ENCODE measurements around the gene GFER. TPM values are rescaled to one million over a fixed set of nuclear protein-coding genes. Genes with fewer than 3 reads are reported as not detected.

GFER gene
- total and polyA plus RNA-seq, 9 of the 15 experiments (the other 6 are each of a cell fraction or from before 2014, with no cell fraction given), result 4.3 to 53.7 (median 19.8) TPM

DNA sequence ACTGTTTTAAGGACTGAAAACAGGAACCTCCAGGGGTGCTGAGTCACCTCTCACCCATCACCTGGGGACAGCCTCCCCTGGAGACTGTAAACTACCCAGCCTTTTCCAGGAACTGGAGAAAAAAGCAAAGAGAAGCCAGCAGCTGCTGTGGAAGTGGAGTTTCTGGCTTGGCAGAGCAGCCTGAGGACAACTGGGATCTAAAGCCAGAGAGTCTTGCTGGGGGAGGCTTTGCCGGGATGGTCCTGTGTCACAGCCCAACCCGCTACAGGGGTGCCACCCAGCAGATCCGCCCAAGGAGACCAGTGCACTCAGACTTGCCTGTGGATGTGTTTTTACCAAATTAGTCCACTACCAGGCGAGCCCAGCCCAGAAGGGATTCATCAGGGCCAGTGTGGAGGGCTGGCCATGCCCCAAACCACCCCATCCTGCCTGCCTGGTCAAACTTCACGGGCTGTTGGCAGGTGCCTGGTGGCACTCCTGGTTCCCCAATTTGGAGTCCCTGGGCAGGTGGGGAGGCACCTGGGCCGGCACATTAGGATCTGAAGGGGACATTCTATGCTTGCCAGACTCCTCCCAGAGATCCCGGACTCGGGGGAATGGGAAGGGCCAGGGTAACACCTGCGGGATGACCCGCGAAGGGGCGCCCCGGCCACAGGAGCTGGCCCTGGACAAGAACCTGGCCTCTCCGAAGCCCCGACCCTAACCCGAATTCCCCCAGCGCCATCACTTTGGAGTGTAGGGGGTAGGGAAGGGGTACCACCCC lies 41.8 kb upstream of the GFER start (continued):
- TF ChIP-seq TEAD1 (CRISPR knock-in tag; IDR thresholded peaks at IDR 0.05) (no peak), PYGO2 (tag; IDR thresholded peaks at IDR 0.05) (no peak), RFX7 (CRISPR knock-in tag; IDR thresholded peaks at IDR 0.05) (no peak), ZNF609 (CRISPR knock-in tag; IDR thresholded peaks at IDR 0.05; ENCODE audit: borderline replicate concordance) (no peak; the same call in 1 of the 2 replicates), JUN (IDR thresholded peaks at IDR 0.05; ENCODE audit: borderline replicate concordance, low read depth, low read length) (peak; percentile 33; the same call in 1 of the 2 replicates), JUN (CRISPR knock-in tag; IDR thresholded peaks at IDR 0.05; ENCODE audit: borderline replicate concordance) (no peak), ZNF57 (CRISPR knock-in tag; IDR thresholded peaks at IDR 0.05) (no peak), TSHZ1 (CRISPR knock-in tag; IDR thresholded peaks at IDR 0.05) (no peak), CBX5 (IDR thresholded peaks at IDR 0.05; ENCODE audit: borderline replicate concordance, low read depth) (no peak), SMAD4 (CRISPR knock-in tag; conservative IDR thresholded peaks at IDR 0.05) (no peak), ZNF764 (CRISPR knock-in tag; IDR thresholded peaks at IDR 0.05; ENCODE audit: low read depth) (no peak), ZFP30 (CRISPR knock-in tag; IDR thresholded peaks at IDR 0.05; ENCODE audit: borderline replicate concordance) (no peak), FOXK2 (conservative IDR thresholded peaks at IDR 0.05 in 1 of 2, IDR thresholded peaks at IDR 0.05 in 1 of 2; ENCODE audit: low read depth in 2 of 2) (peak; percentile 51 to 62; a peak in 2 of 4 replicates), NELFE (IDR thresholded peaks at IDR 0.05; ENCODE audit: insufficient read depth, insufficient read length) (no peak), MTA1 (IDR thresholded peaks at IDR 0.05; ENCODE audit: borderline replicate concordance) (no peak), SIX5 (IDR thresholded peaks at IDR 0.05; ENCODE audit: borderline replicate concordance in 1 of 2, insufficient read depth in 1 of 2, low read depth in 1 of 2, low read length in 2 of 2) (no peak), RFX1 (IDR thresholded peaks at IDR 0.05) (no peak; the same call in 1 of the 2 replicates), CCNT2 (IDR thresholded peaks at IDR 0.05; ENCODE audit: borderline replicate concordance, extremely low read depth, insufficient read length, low read depth, low read length) (no peak)
